SK-N-SH (cell line): ENCODE results near the gene RNGTT.

ENCODE experiments used
- CTCF ChIP-seq: fragments of 200-600 bp; sonication (generic); IDR thresholded peaks from 2 replicates; pipeline ENCODE4 v1.6.1; 2017; ENCODE audit warnings: antibody characterized with exemption, mild to moderate bottlenecking, moderate library complexity
- ELF1 ChIP-seq: IDR thresholded peaks from 2 replicates; pipeline ENCODE4 v1.4.0; 2012
- EP300 ChIP-seq, 2 experiments: IDR thresholded peaks; 2 replicates each; pipeline versions ENCODE4 v1.4.0 to v1.6.1; 2012; ENCODE audit warnings: borderline replicate concordance in 1 of 2, low read depth in 1 of 2, low read length in 1 of 2
- EZH2phosphoT487 ChIP-seq: fragments of 200-600 bp; sonication (generic); IDR thresholded peaks from 2 replicates; pipeline ENCODE4 v1.6.1; 2017; ENCODE audit warnings: low read depth, mixed run types, mild to moderate bottlenecking, antibody characterized with exemption, moderate library complexity, borderline replicate concordance
- GABPA ChIP-seq: IDR thresholded peaks from 2 replicates; pipeline ENCODE4 v1.4.0; 2012; ENCODE audit warnings: low read depth, mild to moderate bottlenecking
- MAX ChIP-seq: IDR thresholded peaks from 2 replicates; pipeline ENCODE4 v1.4.0; 2012; ENCODE audit warnings: low read depth
- MXI1 ChIP-seq: IDR thresholded peaks from 2 replicates; pipeline ENCODE4 v1.6.1; 2012; ENCODE audit warnings: mild to moderate bottlenecking, low read depth, low read length, improper control_type of control experiment
- PBX3 ChIP-seq: IDR thresholded peaks from 2 replicates; pipeline ENCODE4; 2012
- POLR2AphosphoS5 ChIP-seq: IDR thresholded peaks from 2 replicates; pipeline ENCODE4 v1.6.1; 2012; ENCODE audit warnings: low read depth, low read length
- REST ChIP-seq: IDR thresholded peaks from 2 replicates; pipeline ENCODE4 v1.6.1; 2012; ENCODE audit warnings: mild to moderate bottlenecking, low read depth, low read length, moderate library complexity
- SIN3A ChIP-seq: IDR thresholded peaks from 2 replicates; pipeline ENCODE4 v1.6.1; 2012; ENCODE audit warnings: low read depth, mild to moderate bottlenecking, low read length, moderate library complexity, borderline replicate concordance
- USF2 ChIP-seq: fragments of 150-350 bp; IDR thresholded peaks from 2 replicates; pipeline ENCODE4 v1.6.1; 2017; ENCODE audit warnings: antibody characterized with exemption, low read length, low read depth, borderline replicate concordance
- YY1 ChIP-seq: IDR thresholded peaks from 2 replicates; pipeline ENCODE4 v1.4.0; 2012; ENCODE audit warnings: low read depth, mild to moderate bottlenecking

- no peak for TF ChIP-seq REST
- TF ChIP-seq CTCF: no peak
- TF ChIP-seq EZH2phosphoT487: no peak
- no peak for TF ChIP-seq POLR2AphosphoS5
- no peak for TF ChIP-seq MXI1
- no peak for TF ChIP-seq USF2
- no peak for TF ChIP-seq SIN3A
- TF ChIP-seq EP300 (IDR thresholded peaks at IDR 0.05; ENCODE audit: borderline replicate concordance in 1 of 2, low read depth in 1 of 2, low read length in 1 of 2): no peak
- no peak for TF ChIP-seq ELF1
- no peak for TF ChIP-seq GABPA
- no peak for TF ChIP-seq MAX
- no peak for TF ChIP-seq YY1
- TF ChIP-seq PBX3: no peak
Observed at GRCh38 chr6:88785478-88785877, 177.9 kb downstream of the RNGTT start.
